ENCODE results near the gene TMEM131. TPM values are rescaled to one million over a fixed set of nuclear protein-coding genes. Genes with fewer than 3 reads are reported as not detected.

TMEM131 gene
- total and polyA plus RNA-seq, 2 experiments from 2014 or later = 9.2 to 22.7 TPM

DNA sequence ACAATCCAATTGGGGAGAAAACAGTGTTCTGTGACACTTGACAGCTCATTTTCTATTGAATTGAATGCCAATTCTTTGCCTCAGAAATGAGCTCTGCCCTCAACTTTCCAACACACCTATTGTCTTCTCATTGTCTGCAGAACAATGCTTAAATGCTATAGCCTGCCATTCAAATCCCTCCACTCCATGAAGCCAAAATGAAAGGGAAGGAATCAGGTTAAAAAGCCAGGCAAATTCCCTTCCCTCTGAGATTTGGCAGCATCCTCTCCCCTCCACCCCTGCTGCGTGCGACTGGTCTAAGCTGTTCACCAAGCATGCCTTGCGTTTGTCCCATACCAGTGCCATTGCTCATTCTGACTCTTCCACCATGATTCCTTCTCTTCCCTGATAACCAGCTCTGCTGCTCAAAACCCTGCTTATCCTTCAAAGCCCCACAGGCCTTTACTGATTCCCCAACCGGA, 32.4 kb upstream of the TMEM131 start (continued):
- TF ChIP-seq, protein P1, sequence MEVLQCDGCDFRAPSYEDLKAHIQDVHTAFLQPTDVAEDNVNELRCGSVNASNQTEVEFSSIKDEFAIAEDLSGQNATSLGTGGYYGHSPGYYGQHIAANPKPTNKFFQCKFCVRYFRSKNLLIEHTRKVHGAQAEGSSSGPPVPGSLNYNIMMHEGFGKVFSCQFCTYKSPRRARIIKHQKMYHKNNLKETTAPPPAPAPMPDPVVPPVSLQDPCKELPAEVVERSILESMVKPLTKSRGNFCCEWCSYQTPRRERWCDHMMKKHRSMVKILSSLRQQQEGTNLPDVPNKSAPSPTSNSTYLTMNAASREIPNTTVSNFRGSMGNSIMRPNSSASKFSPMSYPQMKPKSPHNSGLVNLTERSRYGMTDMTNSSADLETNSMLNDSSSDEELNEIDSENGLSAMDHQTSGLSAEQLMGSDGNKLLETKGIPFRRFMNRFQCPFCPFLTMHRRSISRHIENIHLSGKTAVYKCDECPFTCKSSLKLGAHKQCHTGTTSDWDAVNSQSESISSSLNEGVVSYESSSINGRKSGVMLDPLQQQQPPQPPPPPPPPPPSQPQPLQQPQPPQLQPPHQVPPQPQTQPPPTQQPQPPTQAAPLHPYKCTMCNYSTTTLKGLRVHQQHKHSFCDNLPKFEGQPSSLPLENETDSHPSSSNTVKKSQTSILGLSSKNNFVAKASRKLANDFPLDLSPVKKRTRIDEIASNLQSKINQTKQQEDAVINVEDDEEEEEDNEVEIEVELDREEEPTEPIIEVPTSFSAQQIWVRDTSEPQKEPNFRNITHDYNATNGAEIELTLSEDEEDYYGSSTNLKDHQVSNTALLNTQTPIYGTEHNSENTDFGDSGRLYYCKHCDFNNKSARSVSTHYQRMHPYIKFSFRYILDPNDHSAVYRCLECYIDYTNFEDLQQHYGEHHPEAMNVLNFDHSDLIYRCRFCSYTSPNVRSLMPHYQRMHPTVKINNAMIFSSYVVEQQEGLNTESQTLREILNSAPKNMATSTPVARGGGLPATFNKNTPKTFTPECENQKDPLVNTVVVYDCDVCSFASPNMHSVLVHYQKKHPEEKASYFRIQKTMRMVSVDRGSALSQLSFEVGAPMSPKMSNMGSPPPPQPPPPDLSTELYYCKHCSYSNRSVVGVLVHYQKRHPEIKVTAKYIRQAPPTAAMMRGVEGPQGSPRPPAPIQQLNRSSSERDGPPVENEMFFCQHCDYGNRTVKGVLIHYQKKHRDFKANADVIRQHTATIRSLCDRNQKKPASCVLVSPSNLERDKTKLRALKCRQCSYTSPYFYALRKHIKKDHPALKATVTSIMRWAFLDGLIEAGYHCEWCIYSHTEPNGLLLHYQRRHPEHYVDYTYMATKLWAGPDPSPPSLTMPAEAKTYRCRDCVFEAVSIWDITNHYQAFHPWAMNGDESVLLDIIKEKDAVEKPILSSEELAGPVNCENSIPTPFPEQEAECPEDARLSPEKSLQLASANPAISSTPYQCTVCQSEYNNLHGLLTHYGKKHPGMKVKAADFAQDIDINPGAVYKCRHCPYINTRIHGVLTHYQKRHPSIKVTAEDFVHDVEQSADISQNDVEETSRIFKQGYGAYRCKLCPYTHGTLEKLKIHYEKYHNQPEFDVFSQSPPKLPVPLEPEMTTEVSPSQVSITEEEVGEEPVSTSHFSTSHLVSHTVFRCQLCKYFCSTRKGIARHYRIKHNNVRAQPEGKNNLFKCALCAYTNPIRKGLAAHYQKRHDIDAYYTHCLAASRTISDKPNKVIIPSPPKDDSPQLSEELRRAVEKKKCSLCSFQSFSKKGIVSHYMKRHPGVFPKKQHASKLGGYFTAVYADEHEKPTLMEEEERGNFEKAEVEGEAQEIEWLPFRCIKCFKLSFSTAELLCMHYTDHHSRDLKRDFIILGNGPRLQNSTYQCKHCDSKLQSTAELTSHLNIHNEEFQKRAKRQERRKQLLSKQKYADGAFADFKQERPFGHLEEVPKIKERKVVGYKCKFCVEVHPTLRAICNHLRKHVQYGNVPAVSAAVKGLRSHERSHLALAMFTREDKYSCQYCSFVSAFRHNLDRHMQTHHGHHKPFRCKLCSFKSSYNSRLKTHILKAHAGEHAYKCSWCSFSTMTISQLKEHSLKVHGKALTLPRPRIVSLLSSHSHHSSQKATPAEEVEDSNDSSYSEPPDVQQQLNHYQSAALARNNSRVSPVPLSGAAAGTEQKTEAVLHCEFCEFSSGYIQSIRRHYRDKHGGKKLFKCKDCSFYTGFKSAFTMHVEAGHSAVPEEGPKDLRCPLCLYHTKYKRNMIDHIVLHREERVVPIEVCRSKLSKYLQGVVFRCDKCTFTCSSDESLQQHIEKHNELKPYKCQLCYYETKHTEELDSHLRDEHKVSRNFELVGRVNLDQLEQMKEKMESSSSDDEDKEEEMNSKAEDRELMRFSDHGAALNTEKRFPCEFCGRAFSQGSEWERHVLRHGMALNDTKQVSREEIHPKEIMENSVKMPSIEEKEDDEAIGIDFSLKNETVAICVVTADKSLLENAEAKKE (CRISPR knock-in tag; IDR thresholded peaks at IDR 0.05) = no peak
- TF ChIP-seq, protein P2, sequence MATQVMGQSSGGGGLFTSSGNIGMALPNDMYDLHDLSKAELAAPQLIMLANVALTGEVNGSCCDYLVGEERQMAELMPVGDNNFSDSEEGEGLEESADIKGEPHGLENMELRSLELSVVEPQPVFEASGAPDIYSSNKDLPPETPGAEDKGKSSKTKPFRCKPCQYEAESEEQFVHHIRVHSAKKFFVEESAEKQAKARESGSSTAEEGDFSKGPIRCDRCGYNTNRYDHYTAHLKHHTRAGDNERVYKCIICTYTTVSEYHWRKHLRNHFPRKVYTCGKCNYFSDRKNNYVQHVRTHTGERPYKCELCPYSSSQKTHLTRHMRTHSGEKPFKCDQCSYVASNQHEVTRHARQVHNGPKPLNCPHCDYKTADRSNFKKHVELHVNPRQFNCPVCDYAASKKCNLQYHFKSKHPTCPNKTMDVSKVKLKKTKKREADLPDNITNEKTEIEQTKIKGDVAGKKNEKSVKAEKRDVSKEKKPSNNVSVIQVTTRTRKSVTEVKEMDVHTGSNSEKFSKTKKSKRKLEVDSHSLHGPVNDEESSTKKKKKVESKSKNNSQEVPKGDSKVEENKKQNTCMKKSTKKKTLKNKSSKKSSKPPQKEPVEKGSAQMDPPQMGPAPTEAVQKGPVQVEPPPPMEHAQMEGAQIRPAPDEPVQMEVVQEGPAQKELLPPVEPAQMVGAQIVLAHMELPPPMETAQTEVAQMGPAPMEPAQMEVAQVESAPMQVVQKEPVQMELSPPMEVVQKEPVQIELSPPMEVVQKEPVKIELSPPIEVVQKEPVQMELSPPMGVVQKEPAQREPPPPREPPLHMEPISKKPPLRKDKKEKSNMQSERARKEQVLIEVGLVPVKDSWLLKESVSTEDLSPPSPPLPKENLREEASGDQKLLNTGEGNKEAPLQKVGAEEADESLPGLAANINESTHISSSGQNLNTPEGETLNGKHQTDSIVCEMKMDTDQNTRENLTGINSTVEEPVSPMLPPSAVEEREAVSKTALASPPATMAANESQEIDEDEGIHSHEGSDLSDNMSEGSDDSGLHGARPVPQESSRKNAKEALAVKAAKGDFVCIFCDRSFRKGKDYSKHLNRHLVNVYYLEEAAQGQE (IDR thresholded peaks at IDR 0.05; ENCODE audit: unreplicated experiment) = no peak
- TF ChIP-seq ZNF331 (CRISPR knock-in tag; IDR thresholded peaks at IDR 0.05; ENCODE audit: low read depth) = no peak
- TF ChIP-seq, protein P3, sequence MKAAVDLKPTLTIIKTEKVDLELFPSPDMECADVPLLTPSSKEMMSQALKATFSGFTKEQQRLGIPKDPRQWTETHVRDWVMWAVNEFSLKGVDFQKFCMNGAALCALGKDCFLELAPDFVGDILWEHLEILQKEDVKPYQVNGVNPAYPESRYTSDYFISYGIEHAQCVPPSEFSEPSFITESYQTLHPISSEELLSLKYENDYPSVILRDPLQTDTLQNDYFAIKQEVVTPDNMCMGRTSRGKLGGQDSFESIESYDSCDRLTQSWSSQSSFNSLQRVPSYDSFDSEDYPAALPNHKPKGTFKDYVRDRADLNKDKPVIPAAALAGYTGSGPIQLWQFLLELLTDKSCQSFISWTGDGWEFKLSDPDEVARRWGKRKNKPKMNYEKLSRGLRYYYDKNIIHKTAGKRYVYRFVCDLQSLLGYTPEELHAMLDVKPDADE (IDR thresholded peaks at IDR 0.05) = no peak
- no peak for TF ChIP-seq STAT1 (IDR thresholded peaks at IDR 0.05; ENCODE audit: unreplicated experiment)
